Measurements from ENCODE around the gene CSNK1D. TPM values are rescaled to one million over a fixed set of nuclear protein-coding genes. Genes with fewer than 3 reads are reported as not detected.
"Not testable (repeated sequence)": the region's sequence is repeated elsewhere in the genome, so short reads cannot be mapped to it uniquely, and the experiment has no call there.

CSNK1D gene
- total and polyA plus RNA-seq, 4 donors: 35.2 to 144 (median 89.1) TPM

- DNase-seq (ENCODE audit: low read depth in 4 of 6, low spot score in 6 of 6); H3K27ac ChIP-seq (ENCODE audit: low read depth, low read length); H3K27me3 ChIP-seq (ENCODE audit: control insufficient read depth, insufficient read depth, low read length); H3K4me3 ChIP-seq (ENCODE audit: low read depth, low read length); H3K4me1 ChIP-seq (ENCODE audit: control insufficient read depth, insufficient read depth, low read length); H3K9me3 ChIP-seq (ENCODE audit: control insufficient read depth, insufficient read depth, low read length): not testable (repeated sequence)
- H3K36me3 ChIP-seq (ENCODE audit: control insufficient read depth, insufficient read depth, low read length): peaks cover 86% of the 10 kb centered on the region
- 80% methylated on average over 6 of the region's 6 CpGs for WGBS (ENCODE audit: insufficient coverage)
These were observed 80.5 kb downstream of the CSNK1D start for GRCh38 chr17:82193050-82193449.

Other genes with a start within 250 kb of the CSNK1D start
- 10 to 100 TPM; 51.7 to 58.4 TPM for gene RAC3, start 242.0 kb downstream of the CSNK1D start, total RNA-seq
- 100 to 1,000 TPM; 212 to 214 TPM for gene RAC3, start 242.0 kb downstream of the CSNK1D start, polyA plus RNA-seq (ENCODE audit: insufficient read length in 2 of 2)
- 10 to 100 TPM; 44.3 to 94.5 TPM for gene DCXR, start 236.0 kb downstream of the CSNK1D start, total RNA-seq
- 100 to 1,000 TPM; 144 to 145 TPM for gene DCXR, start 236.0 kb downstream of the CSNK1D start, polyA plus RNA-seq (ENCODE audit: insufficient read length in 2 of 2)
- gene RFNG, start 221.9 kb downstream of the CSNK1D start, total RNA-seq: 10 to 100 TPM; 19.5 to 36.7 TPM
- 10 to 100 TPM; 61.8 to 75.2 TPM for gene RFNG, start 221.9 kb downstream of the CSNK1D start, polyA plus RNA-seq (ENCODE audit: insufficient read length in 2 of 2)
- 100 to 1,000 TPM in 1 of 2 donors, 10 to 100 TPM in 1; 63.4 to 125 TPM for gene GPS1, start 221.8 kb downstream of the CSNK1D start, total RNA-seq
- 100 to 1,000 TPM; 151 to 165 TPM for gene GPS1, start 221.8 kb downstream of the CSNK1D start, polyA plus RNA-seq (ENCODE audit: insufficient read length in 2 of 2)
- 10 to 100 TPM; 18.9 to 48.8 TPM for gene DUS1L, start 207.9 kb downstream of the CSNK1D start, total RNA-seq
- gene DUS1L, start 207.9 kb downstream of the CSNK1D start, polyA plus RNA-seq (ENCODE audit: insufficient read length in 2 of 2): 10 to 100 TPM; 66.6 to 85.1 TPM
- 10 to 100 TPM; 57.7 to 58.3 TPM for gene FASN, start 175.5 kb downstream of the CSNK1D start, total RNA-seq
- gene FASN, start 175.5 kb downstream of the CSNK1D start, polyA plus RNA-seq (ENCODE audit: insufficient read length in 2 of 2): 100 to 1,000 TPM; 163 to 184 TPM
- gene CCDC57, start 60.9 kb downstream of the CSNK1D start, total RNA-seq: 10 to 100 TPM; 15.3 to 28.5 TPM
- 10 to 100 TPM; 50.8 to 85.3 TPM for gene CCDC57, start 60.9 kb downstream of the CSNK1D start, polyA plus RNA-seq (ENCODE audit: insufficient read length in 2 of 2)
- 10 to 100 TPM; 19.0 to 22.8 TPM for gene SLC16A3, start 44.7 kb downstream of the CSNK1D start, total RNA-seq
- 10 to 100 TPM; 14.1 to 19.1 TPM for gene SLC16A3, start 44.7 kb downstream of the CSNK1D start, polyA plus RNA-seq (ENCODE audit: insufficient read length in 2 of 2)
- gene CD7, start 43.9 kb upstream of the CSNK1D start, total RNA-seq: under 1 TPM in 1 of 2 donors, not detected in 1; 0.33 TPM
- under 1 TPM; 0.41 to 0.42 TPM for gene CD7, start 43.9 kb upstream of the CSNK1D start, polyA plus RNA-seq (ENCODE audit: insufficient read length in 2 of 2)
- gene SECTM1, start 60.1 kb upstream of the CSNK1D start, total RNA-seq: 1 to 10 TPM; 3.3 to 7.4 TPM
- gene SECTM1, start 60.1 kb upstream of the CSNK1D start, polyA plus RNA-seq (ENCODE audit: insufficient read length in 2 of 2): 1 to 10 TPM; 1.9 to 2.7 TPM
- gene TEX19, start 85.5 kb upstream of the CSNK1D start, total RNA-seq: not detected
- not detected for gene TEX19, start 85.5 kb upstream of the CSNK1D start, polyA plus RNA-seq (ENCODE audit: insufficient read length in 2 of 2)
- gene UTS2R, start 98.1 kb upstream of the CSNK1D start, total RNA-seq: under 1 TPM in 1 of 2 donors, not detected in 1; 0.11 TPM
- under 1 TPM; 0.19 to 0.32 TPM for gene UTS2R, start 98.1 kb upstream of the CSNK1D start, polyA plus RNA-seq (ENCODE audit: insufficient read length in 2 of 2)
- gene HEXD, start 144.6 kb upstream of the CSNK1D start, total RNA-seq: 10 to 100 TPM; 15.0 to 20.6 TPM
- 10 to 100 TPM; 33.7 to 50.7 TPM for gene HEXD, start 144.6 kb upstream of the CSNK1D start, polyA plus RNA-seq (ENCODE audit: insufficient read length in 2 of 2)
- gene OGFOD3, start 144.9 kb upstream of the CSNK1D start, total RNA-seq: 10 to 100 TPM; 12.5 to 27.2 TPM
- 10 to 100 TPM; 27.2 to 31.1 TPM for gene OGFOD3, start 144.9 kb upstream of the CSNK1D start, polyA plus RNA-seq (ENCODE audit: insufficient read length in 2 of 2)
- gene CYBC1, start 177.1 kb upstream of the CSNK1D start, total RNA-seq: 10 to 100 TPM; 30.3 to 53.8 TPM
- 10 to 100 TPM; 66.8 to 83.0 TPM for gene CYBC1, start 177.1 kb upstream of the CSNK1D start, polyA plus RNA-seq (ENCODE audit: insufficient read length in 2 of 2)
- gene NARF, start 185.0 kb upstream of the CSNK1D start, total RNA-seq: 10 to 100 TPM; 31.1 to 50.2 TPM
- 100 to 1,000 TPM; 102 to 124 TPM for gene NARF, start 185.0 kb upstream of the CSNK1D start, polyA plus RNA-seq (ENCODE audit: insufficient read length in 2 of 2)
- 10 to 100 TPM; 26.8 to 42.6 TPM for gene FOXK2, start 246.0 kb upstream of the CSNK1D start, total RNA-seq
- 10 to 100 TPM; 50.3 to 57.1 TPM for gene FOXK2, start 246.0 kb upstream of the CSNK1D start, polyA plus RNA-seq (ENCODE audit: insufficient read length in 2 of 2)

All from spinal cord (tissue), 10 donors.